Upper lobe of left lung (tissue), 6 donors: ENCODE results near the gene PLEKHA8. TPM values are rescaled to one million over a fixed set of nuclear protein-coding genes. Genes with fewer than 3 reads are reported as not detected.

Source experiments
- ATAC-seq, 2 donors: fragments of 200-7000 bp; cut with Tn5 transposase; one replicate each; pipeline ENCODE4 v1.9.1; 2022; ENCODE audit warnings: mild to moderate bottlenecking in 2 of 2, moderate library complexity in 2 of 2; ENCODE audit not compliant: low FRiP score in 2 of 2
- DNase-seq, 2 donors: peaks; one replicate each; pipeline ENCODE4 v3.0.0-alpha.2; 2019 to 2020
- H3K27ac ChIP-seq, 4 donors: fragments of 200-600 bp; sonication (generic); one replicate each; pipeline ENCODE4 v1.5.1; 2016 to 2019
- H3K27me3 ChIP-seq, 4 donors: fragments of 200-600 bp; sonication (generic); one replicate each; pipeline ENCODE4 v1.5.1; 2017 to 2019
- H3K36me3 ChIP-seq, 4 donors: fragments of 200-600 bp; sonication (generic); one replicate each; pipeline ENCODE4 v1.5.1; 2016 to 2019
- H3K4me1 ChIP-seq, 4 donors: fragments of 200-600 bp; sonication (generic); one replicate each; pipeline ENCODE4 v1.5.1; 2018 to 2019
- H3K4me3 ChIP-seq, 4 donors: fragments of 200-600 bp; sonication (generic); one replicate each; pipeline ENCODE4 v1.5.1; 2017 to 2019; ENCODE audit warnings: mild to moderate bottlenecking in 2 of 4, moderate library complexity in 1 of 4
- H3K9me3 ChIP-seq, 4 donors: fragments of 200-600 bp; sonication (generic); one replicate each; pipeline ENCODE4 v1.5.1; 2018 to 2019
- EP300 ChIP-seq, 4 donors: sonication (generic); formaldehyde crosslinking; IDR thresholded peaks; one replicate each; pipeline ENCODE4 v1.5.1; 2017; ENCODE audit warnings: antibody characterized with exemption in 4 of 4, control low read depth in 2 of 4
- POLR2A ChIP-seq, 4 donors: fragments of 450-650 bp; IDR thresholded peaks; one replicate each; pipeline ENCODE4 v1.5.1; 2016 to 2017; ENCODE audit warnings: antibody characterized with exemption in 4 of 4, mild to moderate bottlenecking in 2 of 4
- POLR2AphosphoS5 ChIP-seq, 2 donors: sonication (generic); formaldehyde crosslinking; IDR thresholded peaks; one replicate each; pipeline ENCODE4 v1.5.1; 2017; ENCODE audit warnings: antibody characterized with exemption in 2 of 2
- WGBS, 2 donors: methylation state at CpG; one replicate each; pipeline ENCODE4 v1.1.5; 2017 to 2018; 5-methylcytosine and 5-hydroxymethylcytosine counted together
- total RNA-seq, 6 donors: library from RNA; depleted of rRNA in 4 of 6; stranded (reverse); fragments of >200 nt in 4 of 6; gene quantifications; one replicate each; pipeline versions ENCODE4 v1.1.0 to v1.2.1, GENCODE V29; 2016 to 2021
- TF ChIP-seq, protein P1 (sequence below), 6 experiments: fragments of 450-650 bp in 4 of 6; fragments of 200-600 bp in 2 of 6; sonication (generic) in 2 of 6; IDR thresholded peaks; one replicate each; pipeline ENCODE4 v1.5.1; 2016 to 2019; ENCODE audit warnings: antibody characterized with exemption in 6 of 6
- donor health status: DM: no; HTN: no; CAD: no; lungs with moderate emphysema.
- donor health status: DM: no; HTN: yes; CAD: no; lungs with severe emphysema.

Gene PLEKHA8
- total RNA-seq, 6 donors from 2014 or later, result 5.8 to 22.0 (median 10.8) TPM

DNA sequence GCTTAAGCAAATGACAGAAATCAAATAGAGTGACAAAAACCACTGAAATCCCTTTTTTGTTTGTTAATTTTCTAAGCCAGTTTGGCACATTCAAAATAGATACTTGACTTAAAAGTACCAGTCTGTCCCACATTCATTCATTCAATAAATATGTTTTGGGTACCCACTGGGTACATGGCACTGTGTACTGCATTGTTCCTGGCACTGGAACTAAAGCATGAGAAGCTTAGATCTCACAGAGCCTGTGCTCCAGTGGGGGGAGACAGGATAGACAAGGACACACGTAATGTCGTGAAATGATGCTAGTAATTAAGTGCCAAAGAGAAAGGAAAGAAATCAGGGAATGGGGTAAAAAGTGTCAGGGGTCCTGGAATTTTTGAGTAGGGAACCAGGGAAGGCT, 119.6 kb downstream of the PLEKHA8 start:
- 92 to 99% methylated on average over 2 of the region's 2 CpGs for WGBS, 2 donors
- TF ChIP-seq POLR2AphosphoS5 (IDR thresholded peaks at IDR 0.05), result no peak
- TF ChIP-seq POLR2A (IDR thresholded peaks at IDR 0.05), result no peak
- TF ChIP-seq, protein P1, sequence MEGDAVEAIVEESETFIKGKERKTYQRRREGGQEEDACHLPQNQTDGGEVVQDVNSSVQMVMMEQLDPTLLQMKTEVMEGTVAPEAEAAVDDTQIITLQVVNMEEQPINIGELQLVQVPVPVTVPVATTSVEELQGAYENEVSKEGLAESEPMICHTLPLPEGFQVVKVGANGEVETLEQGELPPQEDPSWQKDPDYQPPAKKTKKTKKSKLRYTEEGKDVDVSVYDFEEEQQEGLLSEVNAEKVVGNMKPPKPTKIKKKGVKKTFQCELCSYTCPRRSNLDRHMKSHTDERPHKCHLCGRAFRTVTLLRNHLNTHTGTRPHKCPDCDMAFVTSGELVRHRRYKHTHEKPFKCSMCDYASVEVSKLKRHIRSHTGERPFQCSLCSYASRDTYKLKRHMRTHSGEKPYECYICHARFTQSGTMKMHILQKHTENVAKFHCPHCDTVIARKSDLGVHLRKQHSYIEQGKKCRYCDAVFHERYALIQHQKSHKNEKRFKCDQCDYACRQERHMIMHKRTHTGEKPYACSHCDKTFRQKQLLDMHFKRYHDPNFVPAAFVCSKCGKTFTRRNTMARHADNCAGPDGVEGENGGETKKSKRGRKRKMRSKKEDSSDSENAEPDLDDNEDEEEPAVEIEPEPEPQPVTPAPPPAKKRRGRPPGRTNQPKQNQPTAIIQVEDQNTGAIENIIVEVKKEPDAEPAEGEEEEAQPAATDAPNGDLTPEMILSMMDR (IDR thresholded peaks at IDR 0.05), result no peak
- no peak for TF ChIP-seq EP300 (IDR thresholded peaks at IDR 0.05)
- H3K27me3 ChIP-seq, result no peaks in the 10 kb centered on the region
- no peak overlapping the region for H3K27ac ChIP-seq
- no peaks in the 10 kb centered on the region for H3K9me3 ChIP-seq
- H3K4me1 ChIP-seq, result peaks cover 19 to 40% (median 24%) of the 10 kb centered on the region in 4 donors
- no peak overlapping the region for H3K4me3 ChIP-seq
- DNase-seq (no peak), ATAC-seq (no peak)
- H3K36me3 ChIP-seq, result peaks cover 0 to 26% (median 9%) of the 10 kb centered on the region in 4 donors

DNA sequence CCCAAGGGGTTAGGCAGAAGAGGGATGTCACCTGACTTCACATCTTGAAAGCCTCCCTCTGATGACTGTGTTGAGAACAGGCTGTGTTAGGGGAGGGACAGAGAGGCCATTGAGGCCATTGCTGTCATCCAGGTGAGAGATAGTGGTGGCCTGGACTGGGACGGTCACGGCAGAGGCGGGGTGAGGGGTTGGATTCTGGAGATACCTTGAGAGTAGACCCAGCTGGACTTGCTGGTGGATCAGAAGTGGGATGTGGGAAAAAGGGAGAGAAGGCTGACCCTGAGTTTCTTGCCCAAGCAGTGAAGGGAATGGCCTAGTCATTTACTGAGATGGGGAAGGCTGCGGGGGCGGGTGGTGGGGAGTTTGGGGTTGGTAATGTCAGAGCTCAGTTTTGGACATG, 120.2 kb downstream of the PLEKHA8 start:
- peaks cover 16 to 34% (median 20%) of the 10 kb centered on the region in 4 donors for H3K4me1 ChIP-seq
- H3K27me3 ChIP-seq, result no peaks in the 10 kb centered on the region
- no peaks in the 10 kb centered on the region for H3K9me3 ChIP-seq
- H3K4me3 ChIP-seq, result no peak overlapping the region
- peaks cover 0 to 26% (median 9%) of the 10 kb centered on the region in 4 donors for H3K36me3 ChIP-seq
- no peak for TF ChIP-seq POLR2AphosphoS5 (IDR thresholded peaks at IDR 0.05)
- WGBS, 2 donors, result 94% methylated on average over 5 of the region's 5 CpGs
- DNase-seq, result no peak
- H3K27ac ChIP-seq, result peak overlapping the region in 3 of 4 donors; percentile 45 to 71 (median 50)
- no peak for ATAC-seq

DNA sequence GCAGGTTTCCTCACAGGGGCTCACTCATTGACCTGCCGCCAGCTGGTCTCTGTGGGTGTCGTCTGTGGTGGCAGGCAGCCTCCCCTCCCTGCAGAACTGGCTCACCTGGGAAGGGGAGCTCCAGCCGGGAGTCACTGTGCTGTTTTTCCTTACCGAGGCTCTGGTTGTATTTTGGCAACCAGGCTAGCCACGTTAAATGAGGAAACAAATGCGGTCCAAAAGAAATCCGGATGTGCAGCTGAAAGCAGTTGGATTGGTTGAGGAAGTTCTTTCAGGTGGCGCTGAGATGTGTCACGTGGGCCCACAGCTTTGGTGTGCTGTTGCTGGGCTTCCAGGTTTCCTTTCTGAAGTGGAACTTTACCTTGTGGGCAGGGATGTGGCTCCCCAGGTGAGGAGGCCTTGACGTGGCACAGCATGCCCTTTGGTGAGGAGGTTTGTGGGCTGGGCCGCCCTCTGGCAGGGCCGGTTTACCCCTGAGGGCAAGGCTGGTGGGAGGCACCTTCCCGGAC, 120.8 kb downstream of the PLEKHA8 start:
- DNase-seq, result peak; percentile 79 to 92
- no peak overlapping the region for H3K4me3 ChIP-seq
- TF ChIP-seq, protein P1 (IDR thresholded peaks at IDR 0.05), result no peak
- TF ChIP-seq EP300 (IDR thresholded peaks at IDR 0.05), result peak in 1 of 4 donors; percentile 41
- peak in 1 of 4 donors; percentile 36 for TF ChIP-seq POLR2A (IDR thresholded peaks at IDR 0.05)
- TF ChIP-seq POLR2AphosphoS5 (IDR thresholded peaks at IDR 0.05), result peak in 1 of 2 donors; percentile 16
- peaks cover 10 to 28% (median 17%) of the 10 kb centered on the region in 4 donors for H3K4me1 ChIP-seq
- peak overlapping the region; percentile 21 to 71 (median 48) for H3K27ac ChIP-seq
- no peaks in the 10 kb centered on the region for H3K27me3 ChIP-seq
- H3K36me3 ChIP-seq, result peaks cover 0 to 29% (median 13%) of the 10 kb centered on the region in 4 donors
- peak; percentile 64 to 83 for ATAC-seq
- 40 to 56% methylated on average over 7 to 13 of the region's 13 CpGs for WGBS, 2 donors
- no peaks in the 10 kb centered on the region for H3K9me3 ChIP-seq

DNA sequence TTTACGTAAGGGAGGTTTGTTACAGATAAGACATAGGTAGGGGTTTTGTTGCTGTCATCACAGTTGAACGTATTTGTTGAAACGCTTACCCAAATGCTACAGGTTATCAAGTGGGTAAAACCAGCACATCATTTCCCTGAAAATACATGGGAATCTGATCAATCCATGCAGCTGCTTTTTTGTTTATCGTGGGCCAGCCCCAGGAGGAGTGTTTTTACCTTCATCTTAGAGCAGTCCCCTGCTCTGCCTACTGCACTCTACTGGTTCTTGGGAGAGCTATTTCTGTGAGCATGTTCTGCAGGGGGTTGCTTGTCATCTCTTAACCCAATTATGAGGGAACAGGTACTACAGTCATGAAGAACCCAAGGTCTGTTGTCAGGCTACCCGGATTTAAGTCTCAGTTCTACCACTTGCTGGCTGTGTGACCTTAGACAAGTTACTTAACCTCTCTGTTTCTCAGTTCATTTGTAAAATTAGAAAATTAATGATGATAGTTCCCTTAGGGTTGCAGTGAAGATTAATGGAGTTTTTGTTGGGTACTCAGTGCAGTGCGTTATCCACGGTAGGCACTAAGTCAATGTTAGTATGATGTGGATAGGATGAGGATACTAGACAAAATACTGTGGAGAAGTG, 121.5 kb downstream of the PLEKHA8 start:
- Histone ChIP-seq H3K27me3 (no peaks in the 10 kb centered on the region), H3K9me3 (no peaks in the 10 kb centered on the region), H3K4me1 (peaks cover 4 to 21% (median 14%) of the 10 kb centered on the region in 4 donors), H3K27ac (peak overlapping the region; percentile 21 to 71 (median 48)), H3K4me3 (no peak overlapping the region), H3K36me3 (peaks cover 0 to 32% (median 15%) of the 10 kb centered on the region in 4 donors)
- ATAC-seq, result no peak
- DNase-seq, result no peak
- WGBS, 2 donors, result 89 to 90% methylated on average over 7 of the region's 7 CpGs
- TF ChIP-seq, protein P1 (IDR thresholded peaks at IDR 0.05), result no peak
- no peak for TF ChIP-seq POLR2A (IDR thresholded peaks at IDR 0.05)
- TF ChIP-seq POLR2AphosphoS5 (IDR thresholded peaks at IDR 0.05), result no peak
- no peak for TF ChIP-seq EP300 (IDR thresholded peaks at IDR 0.05)

DNA sequence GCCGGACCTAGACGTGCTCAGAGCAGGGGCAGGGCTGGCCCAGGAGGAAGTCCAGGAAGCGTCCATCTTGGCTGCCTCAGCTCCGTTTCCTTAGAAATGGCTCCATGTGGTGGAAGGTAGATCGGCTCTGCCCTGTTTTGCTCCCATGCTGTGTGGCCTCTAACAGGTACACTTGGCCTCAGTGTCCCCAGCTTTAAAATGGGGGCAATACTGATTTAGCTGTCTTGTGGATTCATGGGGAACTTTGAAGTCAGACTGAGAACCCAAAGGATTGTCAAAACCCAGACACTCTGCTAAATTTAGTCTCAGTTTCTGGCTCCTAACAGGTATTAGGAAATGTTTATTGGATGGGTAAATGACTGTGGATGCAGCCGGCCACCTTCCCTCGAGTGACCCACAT, 122.5 kb downstream of the PLEKHA8 start:
- H3K27me3 ChIP-seq, result no peaks in the 10 kb centered on the region
- no peak overlapping the region for H3K27ac ChIP-seq
- no peaks in the 10 kb centered on the region for H3K9me3 ChIP-seq
- TF ChIP-seq POLR2A (IDR thresholded peaks at IDR 0.05) (no peak), POLR2AphosphoS5 (IDR thresholded peaks at IDR 0.05) (no peak), EP300 (IDR thresholded peaks at IDR 0.05) (no peak)
- TF ChIP-seq, protein P1 (IDR thresholded peaks at IDR 0.05), result no peak
- ATAC-seq (no peak), DNase-seq (no peak)
- 83 to 86% methylated on average over 4 to 7 of the region's 7 CpGs for WGBS, 2 donors
- no peak overlapping the region for H3K4me3 ChIP-seq
- peaks cover 0 to 17% (median 9%) of the 10 kb centered on the region in 4 donors for H3K4me1 ChIP-seq
- H3K36me3 ChIP-seq, result peaks cover 0 to 40% (median 15%) of the 10 kb centered on the region in 4 donors
